Activated gamma-delta T cell treated with Interleukin-2 at 50 U/mL for 16 hours (primary cell): ENCODE data around the gene LRRC8D.
"Not testable (repeated sequence)": the region's sequence is repeated elsewhere in the genome, so short reads cannot be mapped to it uniquely, and the experiment has no call there.

Experiments used
- DNase-seq: peaks from one replicate; pipeline ENCODE4 v3.0.0-alpha.2; 2020

LRRC8D gene

DNA sequence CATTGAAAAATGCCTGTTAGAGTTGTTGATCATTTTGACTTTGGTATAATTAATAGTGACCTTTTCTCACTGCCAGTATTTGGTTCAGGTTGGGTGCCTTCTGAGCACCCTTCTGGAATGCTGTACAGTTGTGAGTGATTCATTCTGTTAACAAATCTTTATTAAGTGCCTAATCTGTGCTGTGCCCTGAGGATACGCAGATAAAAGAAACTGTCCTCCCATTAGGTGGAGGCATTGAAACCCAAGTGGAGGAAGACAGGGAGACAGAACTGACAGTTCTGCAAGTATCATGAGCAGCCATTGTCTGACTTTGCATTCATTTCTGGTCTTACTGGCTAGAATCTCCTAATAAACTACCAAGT lies 97.9 kb downstream of the LRRC8D start:
- no peak for DNase-seq

DNA sequence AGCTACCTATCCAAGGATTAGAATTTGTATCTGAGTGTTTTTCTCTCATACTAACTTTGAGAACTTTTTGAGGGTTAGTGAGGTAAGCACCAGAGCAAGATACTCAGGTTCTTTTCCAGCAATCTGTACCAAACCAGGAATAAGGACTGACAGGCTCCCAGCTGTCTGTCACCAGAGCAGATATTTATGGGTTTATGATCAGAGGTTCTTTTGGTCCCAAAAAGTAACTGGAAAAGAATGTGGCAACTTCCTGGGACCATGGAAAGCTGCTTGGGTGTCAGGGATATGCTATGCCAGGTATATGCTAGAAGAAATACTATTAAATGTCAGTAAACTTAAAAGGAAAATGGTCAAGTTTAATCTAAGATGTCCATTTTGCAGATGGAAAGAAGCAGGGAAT lies 98.3 kb downstream of the LRRC8D start:
- DNase-seq = no peak

DNA sequence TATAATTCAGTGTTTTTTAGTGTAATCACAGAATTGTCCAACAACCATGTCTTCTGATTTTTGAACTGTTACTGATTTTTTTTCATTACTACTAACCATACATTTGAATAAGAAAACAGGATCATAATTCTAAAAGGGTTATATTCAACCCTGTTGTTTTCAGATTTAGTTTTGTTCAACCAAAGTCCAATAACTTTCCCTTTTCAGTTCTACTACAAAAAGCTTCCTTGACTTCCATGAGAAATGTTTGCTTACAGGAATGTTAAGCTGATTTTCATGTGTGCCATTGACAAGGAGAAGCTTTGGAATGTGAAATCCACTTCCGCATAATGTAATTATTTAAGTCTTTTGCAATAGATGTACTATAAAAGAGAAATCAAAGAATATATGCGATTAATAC lies 102.1 kb downstream of the LRRC8D start:
- no peak for DNase-seq

DNA sequence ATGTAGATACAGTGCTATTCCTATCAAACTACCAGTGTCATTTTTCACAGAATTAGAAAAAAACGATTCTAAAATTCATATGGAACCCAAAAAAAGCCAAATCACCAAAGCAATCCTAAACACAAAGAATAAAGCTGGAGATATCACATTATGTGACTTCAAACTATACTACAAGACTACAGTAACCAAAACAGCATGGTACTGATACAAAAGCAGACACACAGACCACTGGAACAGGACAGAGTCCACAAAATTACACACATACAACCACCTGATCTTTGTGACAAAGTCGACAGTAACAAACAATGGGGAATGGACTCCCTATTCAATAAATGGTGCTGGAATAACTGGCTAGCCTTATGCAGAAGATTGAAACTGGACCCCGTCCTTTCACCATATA lies 102.7 kb downstream of the LRRC8D start:
- no peak for DNase-seq

DNA sequence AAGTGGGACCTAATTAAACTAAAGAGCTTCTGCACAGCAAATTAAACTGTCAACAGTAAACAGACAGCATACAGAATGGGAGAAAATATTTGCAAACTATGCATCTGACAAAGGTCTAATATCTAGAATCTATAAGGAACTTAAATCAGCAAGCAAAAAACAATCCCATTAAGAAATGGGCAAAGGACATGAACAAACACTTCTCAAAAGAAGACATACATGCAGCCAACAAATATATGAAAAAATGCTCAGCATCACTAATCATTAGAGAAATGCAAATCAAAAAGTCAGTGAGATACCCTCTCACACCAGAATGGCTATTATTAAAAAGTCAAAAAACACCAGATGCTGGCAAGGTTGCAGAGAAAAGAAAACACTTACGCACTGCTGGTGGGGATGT lies 103.2 kb downstream of the LRRC8D start:
- not testable (repeated sequence) for DNase-seq

DNA sequence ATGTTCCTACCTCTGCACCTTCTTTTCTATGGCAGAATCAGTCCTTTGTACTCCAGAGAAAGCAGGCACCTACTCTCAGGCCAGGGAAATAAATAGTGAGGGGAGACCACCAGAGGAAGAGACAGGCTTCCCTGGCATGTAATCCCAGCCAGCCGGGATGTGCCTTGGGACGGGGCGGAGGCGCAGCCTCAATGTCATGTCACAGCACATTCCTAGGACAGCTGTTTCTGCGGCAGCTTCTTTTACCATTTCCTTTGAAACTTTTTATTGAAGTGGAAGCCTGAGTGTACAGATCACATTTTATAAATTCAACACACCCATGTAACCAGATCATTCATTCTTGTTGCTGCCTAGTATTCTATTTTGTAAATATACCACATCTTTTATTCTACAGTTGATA lies 106.2 kb downstream of the LRRC8D start:
- no peak for DNase-seq

DNA sequence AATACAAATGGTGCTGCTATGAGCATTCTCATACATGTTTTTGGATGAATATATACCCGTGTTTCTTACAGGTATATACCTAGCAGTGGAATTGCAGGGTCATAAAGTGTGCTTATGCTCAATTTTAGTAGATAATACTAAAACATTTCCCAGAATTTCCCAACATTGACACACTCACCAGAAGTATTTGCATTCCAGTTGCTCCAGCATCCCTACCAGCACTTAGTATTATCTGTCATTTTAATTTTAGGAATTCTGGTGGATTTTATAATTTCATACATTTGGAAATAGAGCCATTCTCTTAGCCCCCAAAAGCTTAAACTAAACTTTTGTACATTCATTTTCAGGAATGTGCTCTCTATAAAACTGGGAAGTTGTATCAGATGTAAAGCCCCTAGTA lies 106.6 kb downstream of the LRRC8D start:
- no peak for DNase-seq

DNA sequence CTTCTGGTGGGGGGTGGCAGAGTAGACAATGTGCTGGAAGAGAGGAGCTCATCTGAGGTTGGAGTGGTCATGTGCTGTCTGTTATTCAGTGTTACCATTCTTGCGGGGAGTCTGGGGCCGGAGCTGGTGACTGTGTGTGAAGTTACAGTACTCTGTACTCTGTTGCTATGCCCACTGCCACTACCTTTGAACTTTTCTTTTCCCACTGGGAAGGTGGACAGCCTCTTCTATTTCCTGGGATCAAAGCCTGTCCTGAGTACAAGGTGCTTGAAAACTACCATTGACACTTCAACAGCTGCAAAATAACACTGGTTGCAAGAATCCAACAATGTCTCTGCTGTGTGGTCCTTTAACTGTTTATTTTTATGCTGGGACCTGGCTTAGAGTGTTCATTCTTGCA lies 107.7 kb downstream of the LRRC8D start:
- no peak for DNase-seq

DNA sequence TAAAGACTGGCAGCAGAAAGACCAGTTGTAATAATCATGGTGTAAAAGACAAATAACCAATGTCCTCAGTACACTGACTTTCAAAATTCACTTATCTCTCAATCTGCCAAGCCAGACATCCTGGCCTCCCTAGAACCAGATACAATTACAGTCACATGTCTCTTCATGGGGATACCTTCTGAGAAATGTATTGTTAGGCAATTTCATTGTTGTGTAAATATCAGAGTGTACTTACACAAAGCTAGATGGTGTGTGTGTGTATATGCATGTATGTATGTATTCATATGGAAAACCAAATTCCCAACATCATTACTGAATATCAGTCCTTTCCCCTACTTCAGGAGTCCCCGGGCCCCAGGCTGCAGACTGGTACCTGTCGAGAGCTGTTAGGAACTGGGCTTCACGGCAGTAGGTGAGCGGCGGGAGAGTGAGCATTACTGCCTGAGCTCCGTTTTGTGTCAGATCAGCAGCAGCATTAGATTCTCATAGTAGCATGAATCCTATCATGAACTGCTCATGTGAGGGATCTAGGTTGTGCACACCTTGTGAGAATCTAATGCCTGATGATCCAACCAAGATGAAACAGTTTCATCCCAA lies 108.7 kb downstream of the LRRC8D start:
- no peak for DNase-seq

DNA sequence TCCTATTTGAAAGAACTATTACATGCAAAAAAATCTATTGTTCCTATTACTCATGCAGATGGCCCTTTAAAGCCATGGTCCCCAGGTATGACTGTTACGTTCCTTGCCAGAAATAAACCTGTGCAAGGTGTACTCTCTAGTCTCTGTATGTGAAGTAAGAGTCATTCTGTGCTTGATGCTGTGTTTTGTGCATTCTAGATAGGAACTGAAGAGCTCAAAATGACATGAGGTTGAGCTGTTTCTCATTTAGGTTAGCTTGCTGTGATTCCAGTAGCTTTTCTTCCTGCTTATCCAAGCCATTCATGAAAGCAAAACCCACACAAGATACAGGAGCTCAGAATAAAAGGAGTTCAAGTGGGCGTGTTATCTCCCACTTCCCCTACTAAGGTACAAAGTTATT lies 109.7 kb downstream of the LRRC8D start:
- DNase-seq = no peak

DNA sequence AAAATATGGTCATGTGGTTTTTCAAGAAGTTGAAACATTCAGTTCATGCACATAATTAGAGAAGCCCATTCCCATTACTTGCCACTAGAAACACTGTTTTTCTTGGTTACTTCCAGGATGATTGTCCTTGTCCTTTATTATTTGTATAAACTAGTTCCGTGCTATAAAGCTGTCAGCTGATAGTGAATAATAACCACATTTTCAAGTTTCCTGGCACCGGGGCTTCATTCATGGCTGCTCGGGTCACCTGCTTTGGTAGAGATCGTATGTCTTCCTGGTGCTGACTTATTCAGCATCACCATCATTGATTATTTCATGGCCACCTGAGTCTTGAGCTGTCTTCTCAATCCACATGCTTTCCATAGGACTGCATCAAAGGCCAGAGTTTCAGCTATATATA lies 111.1 kb downstream of the LRRC8D start:
- DNase-seq = no peak

DNA sequence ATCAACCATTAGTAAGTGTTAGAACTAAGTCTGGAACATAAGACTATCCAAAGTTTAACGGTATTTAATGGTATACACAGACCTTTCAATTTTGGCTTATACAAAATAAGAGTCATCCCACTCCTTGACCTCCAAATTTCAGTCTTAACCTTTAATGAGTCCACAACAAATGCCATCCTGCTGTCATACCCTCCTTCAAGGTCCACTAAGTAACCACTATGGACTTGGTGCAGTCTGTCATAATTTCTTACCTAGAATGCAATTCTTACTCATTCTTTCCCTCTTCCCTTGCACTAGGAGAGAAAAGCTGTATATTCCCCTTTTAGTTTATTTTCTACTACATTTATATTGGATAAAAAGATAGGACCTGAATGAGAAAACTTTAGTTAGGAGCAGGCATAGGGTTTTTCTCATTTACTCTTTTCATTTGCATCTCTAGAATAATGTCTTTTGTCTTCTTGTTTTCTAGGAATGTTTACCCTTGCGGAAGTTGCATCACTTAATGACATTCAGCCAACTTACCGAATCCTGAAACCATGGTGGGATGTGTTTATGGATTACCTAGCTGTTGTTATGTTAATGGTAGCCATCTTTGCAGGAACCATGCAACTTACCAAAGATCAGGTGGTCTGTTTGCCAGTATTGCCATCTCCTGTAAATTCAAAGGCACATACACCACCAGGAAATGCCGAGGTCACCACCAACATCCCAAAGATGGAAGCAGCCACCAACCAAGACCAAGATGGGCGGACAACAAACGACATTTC lies 111.9 kb downstream of the LRRC8D start:
- DNase-seq = no peak

DNA sequence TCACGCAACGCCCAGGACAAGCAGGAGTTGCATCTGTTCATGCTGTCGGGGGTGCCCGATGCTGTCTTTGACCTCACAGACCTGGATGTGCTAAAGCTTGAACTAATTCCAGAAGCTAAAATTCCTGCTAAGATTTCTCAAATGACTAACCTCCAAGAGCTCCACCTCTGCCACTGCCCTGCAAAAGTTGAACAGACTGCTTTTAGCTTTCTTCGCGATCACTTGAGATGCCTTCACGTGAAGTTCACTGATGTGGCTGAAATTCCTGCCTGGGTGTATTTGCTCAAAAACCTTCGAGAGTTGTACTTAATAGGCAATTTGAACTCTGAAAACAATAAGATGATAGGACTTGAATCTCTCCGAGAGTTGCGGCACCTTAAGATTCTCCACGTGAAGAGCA lies 113.6 kb downstream of the LRRC8D start:
- no peak for DNase-seq

DNA sequence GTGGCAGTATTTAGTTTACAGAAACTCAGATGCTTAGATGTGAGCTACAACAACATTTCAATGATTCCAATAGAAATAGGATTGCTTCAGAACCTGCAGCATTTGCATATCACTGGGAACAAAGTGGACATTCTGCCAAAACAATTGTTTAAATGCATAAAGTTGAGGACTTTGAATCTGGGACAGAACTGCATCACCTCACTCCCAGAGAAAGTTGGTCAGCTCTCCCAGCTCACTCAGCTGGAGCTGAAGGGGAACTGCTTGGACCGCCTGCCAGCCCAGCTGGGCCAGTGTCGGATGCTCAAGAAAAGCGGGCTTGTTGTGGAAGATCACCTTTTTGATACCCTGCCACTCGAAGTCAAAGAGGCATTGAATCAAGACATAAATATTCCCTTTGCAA lies 114.4 kb downstream of the LRRC8D start:
- no peak for DNase-seq

DNA sequence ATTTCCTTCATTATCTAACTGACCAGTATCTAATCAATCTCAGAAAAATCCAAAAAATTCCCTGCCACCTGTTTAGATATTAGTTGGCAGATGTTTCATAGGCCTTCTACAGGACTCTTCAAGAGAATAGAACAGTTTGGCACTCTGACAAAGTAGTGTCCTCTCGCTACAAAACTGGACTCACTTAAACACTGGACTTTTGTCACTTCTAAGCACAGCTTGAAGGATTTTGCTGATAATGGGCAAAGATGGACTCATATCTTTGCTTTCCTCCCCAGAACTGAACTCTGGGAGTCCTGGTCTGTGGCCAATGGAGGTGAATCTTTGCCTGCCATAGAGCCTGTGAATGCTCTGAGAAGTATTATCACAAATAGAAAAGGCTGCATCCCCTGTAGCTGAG lies 115.9 kb downstream of the LRRC8D start:
- no peak for DNase-seq

DNA sequence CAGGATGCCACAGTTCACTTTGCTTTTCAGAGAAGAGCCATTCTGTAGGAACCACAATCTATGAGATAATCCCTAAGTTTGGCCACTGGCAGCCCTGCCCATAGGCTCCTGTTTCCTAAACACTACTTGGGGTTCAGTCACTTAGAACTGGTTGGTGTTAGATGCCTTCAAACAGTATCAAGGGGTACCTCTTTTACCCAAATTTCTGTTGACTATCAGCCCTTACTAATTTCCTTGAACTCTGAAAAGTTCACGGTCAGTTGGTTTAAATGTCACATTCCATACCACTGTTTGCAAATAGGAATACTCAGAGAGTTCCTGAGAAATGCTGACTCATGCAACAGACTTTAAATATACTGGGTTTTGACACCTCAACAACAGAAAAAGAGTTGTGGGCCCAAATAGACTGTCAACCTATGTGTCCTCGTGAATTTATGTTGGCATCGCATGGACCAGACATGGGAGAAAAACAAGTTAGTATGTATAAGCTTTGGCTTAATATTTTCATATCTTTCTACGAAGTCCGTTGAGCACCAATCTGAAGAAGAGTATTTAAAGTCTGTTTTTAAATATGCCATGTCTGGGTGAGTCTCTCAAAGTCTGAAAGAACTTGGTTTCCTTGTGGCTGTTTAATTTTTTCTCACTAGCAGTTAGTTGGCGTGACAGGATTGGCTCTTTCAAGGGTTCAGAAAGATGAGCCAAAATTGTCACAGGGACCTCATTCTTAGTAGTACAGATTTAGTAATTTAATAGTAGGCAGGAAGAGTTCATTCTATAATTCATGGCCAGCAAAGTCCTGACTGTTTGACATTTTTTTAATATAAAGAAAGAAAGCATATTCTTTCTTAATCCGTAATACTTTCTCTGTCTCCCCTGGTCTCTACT lies 117.6 kb downstream of the LRRC8D start:
- DNase-seq = no peak

DNA sequence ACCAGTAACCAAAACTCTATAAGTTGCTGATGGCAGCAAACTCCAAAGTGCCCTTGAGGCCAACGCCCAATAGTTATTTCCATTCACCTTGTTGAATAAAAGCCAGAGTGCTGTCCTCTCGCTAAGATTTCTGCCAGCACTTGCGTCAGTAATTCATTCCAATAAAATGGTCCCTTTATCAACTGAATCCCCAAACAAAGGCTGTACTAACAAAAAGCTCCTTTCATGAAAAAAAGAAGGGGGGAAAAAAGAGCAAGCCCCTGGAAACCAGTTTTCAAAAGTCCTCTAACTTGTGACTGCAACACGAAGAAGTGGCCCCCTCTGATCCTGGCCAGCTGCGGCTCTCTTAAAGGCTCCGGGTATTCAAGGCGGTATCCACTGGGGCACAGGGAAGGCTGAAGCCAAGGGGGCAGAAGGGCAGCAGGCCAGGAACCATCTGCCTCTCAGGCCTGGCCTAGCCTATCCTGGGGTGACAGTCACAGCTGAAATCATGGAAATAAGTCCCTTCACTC lies 118.3 kb downstream of the LRRC8D start:
- no peak for DNase-seq

DNA sequence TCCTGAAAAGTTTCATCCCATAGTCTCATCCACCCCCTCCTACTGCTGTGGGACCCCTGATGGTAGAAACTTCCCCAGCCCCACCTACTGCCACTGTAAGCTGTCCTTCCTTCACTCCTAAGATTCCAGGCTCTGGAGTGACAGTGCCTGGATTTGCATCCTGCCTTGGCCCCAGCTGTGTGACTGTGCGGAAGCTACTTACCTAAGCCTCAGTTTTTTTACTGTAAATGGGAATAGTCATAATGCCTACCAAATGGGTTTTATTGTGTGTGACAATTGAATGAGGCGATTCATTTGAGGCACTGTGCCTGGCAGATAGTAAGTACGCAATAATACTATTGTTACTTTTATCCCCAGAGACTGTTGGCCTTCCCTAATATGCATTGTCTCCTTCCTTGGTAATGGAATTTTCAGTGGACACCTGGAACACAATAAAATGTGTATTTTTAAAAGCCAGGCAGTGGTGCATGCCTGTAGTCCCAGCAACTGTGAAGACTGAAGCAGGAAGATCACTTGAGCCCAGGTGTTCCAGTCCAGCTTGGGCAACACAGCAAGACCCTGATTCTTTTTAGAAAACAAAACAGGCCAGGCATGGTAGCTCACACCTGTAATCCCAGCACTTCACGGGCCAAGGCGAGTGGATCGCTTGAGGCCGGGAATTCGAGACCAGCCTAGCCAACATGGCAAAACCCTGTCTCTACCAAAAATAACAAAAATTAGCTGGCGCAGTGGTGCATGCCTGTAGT lies 119.0 kb downstream of the LRRC8D start:
- DNase-seq = no peak

DNA sequence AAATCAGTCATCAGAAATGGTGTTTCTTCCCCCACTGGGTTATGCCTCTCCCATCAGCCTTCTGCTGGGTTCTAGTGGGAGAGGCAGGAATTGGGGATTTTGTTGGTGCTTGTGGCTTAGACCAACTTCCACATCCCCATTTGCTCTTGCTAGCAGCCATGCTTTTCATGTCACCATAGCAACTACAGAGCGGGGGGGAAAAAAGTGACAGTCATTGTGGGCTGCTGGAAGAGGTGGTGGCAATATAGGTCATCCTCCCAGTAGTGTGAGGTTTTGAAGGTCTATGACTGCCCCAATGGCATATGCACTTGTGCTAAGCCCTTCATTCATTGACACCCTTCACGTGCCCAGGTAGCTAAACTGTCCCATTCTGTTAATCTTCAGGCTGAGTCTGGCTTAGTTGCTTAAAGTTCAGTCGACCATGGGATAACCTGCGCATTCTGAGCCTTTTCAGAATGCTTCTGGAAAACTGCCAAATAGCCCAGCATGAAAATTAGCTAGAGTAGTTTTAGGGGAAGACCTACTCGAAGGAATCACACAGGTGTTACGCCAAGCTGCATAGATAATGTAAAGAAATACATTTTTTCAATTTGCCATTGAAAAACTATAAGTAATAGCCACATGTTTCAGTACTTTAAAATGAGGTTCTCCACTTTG lies 120.4 kb downstream of the LRRC8D start:
- no peak for DNase-seq

DNA sequence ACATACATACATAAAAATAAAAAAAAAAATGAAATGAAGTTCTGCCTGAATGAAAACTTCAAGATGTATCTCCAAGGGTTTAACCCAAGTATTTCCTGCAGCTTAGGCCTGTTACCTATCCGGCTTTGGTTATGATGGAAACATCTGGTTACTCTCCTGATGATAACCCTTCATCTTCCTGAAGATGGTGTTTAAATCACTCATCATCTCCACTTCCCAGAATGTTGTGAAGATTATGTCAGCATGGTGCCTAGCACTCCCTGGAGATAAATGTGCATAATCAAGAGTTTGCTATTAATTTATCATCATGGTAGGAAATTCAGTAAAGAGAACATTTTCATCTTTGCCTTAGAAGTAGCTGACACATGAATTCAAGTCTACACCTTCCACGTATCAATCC lies 121.2 kb downstream of the LRRC8D start:
- DNase-seq = no peak

DNA sequence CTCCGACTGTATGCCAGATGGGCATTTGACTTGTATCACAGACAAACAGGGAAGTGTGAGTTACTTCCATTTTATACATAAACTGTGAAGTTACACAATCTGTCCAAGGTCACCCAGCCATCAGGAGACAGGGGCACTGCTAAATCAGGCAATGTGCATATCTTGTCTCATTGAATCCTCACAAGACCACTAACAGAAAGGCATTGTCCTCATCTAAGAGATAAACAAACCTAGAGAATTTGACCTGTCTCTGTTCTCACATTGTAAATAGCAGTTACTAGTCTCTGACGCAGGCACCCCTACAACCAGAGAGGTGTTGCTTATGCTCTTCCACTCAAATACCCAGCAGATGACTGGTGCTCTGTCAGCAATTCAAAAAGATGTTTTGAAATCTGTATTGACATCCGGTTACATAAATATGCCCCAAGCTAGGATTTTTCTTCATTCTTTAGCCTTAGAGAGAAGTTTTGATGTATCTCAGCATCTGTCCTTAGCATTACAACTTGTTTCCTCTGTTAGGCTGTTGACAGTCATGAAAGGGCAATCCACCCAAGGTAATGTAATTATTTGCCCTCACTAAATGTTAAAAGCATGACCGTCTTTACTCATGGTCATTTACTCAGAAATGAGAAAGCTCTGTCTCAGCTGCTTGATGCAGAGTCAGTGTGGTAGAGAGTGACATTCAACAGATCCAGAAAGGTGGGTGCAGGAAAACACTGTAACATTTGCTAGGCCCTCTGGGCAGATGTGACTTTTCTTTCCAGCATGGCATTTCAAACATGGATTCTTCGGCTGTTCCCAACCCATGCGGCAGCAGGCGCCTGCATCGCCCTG lies 122.2 kb downstream of the LRRC8D start:
- no peak for DNase-seq
